Eye (tissue), 1 donor: Measurements from ENCODE around the gene UBN2.
"Not testable (repeated sequence)": the region's sequence is repeated elsewhere in the genome, so short reads cannot be mapped to it uniquely, and the experiment has no call there.

Experiments
- DNase-seq: peaks from one replicate; pipeline ENCODE4 v3.0.0-alpha.2; 2015

The UBN2 gene

GRCh38 chr7:139300390-139300789 is 69.4 kb downstream of the UBN2 start:
- DNase-seq, result no peak

GRCh38 chr7:139304517-139304916 is 73.5 kb downstream of the UBN2 start:
- no peak for DNase-seq

GRCh38 chr7:139317939-139318505 is 87.0 kb downstream of the UBN2 start:
- no peak for DNase-seq

- DNase-seq, result no peak
Observed at GRCh38 chr7:139321071-139321745, 90.2 kb downstream of the UBN2 start.

DNA sequence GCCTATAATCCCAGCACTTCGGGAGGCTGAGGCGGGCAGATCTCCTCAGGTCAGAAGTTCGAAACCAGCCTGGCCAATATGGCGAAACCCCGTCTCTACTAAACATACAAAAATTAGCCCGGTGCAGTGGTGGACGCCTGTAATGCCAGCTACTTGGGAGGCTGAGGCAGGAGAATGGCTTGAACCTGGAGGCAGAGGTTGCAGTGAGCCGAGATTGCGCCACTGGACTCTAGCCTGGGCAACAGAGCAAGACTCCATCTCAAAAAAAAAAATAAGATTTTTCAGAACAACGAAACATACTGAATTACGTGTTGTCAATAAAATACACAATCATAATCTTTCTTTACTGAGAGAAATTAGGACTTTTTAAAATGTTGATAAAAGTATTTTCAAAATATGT is 93.7 kb downstream of the UBN2 start:
- not testable (repeated sequence) for DNase-seq

- DNase-seq, result no peak
Observed at GRCh38 chr7:139328375-139328774, 97.3 kb downstream of the UBN2 start.

- DNase-seq, result no peak
Observed at GRCh38 chr7:139329119-139329518, 98.1 kb downstream of the UBN2 start.

- no peak for DNase-seq
Observed at GRCh38 chr7:139330333-139331030, 99.4 kb downstream of the UBN2 start.

GRCh38 chr7:139332697-139333359 is 101.8 kb downstream of the UBN2 start:
- DNase-seq, result no peak

GRCh38 chr7:139333443-139333842 is 102.4 kb downstream of the UBN2 start:
- DNase-seq, result not testable (repeated sequence)

GRCh38 chr7:139334399-139335150 is 103.5 kb downstream of the UBN2 start:
- no peak for DNase-seq

DNA sequence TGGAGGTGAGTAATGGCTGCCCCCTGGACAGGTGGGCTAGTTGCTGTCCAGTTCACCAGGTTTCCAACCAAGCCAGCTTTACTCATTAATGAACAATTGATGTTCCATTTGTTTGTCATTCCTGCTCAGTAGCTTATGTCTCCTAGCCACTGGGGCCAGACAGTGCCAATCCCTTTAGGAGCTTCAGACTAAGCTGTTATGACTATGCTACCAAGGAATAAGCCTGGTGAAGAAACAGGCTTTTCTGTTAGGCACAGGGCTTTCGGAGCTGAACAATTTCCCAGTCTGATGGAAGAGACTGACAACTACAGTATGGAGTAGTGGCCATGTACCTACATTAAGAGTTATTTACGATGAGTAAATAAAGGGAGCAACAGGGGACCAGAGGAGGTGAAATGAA is 108.0 kb downstream of the UBN2 start:
- DNase-seq, result no peak

- no peak for DNase-seq
Observed at GRCh38 chr7:139339698-139340036, 108.6 kb downstream of the UBN2 start.

DNA sequence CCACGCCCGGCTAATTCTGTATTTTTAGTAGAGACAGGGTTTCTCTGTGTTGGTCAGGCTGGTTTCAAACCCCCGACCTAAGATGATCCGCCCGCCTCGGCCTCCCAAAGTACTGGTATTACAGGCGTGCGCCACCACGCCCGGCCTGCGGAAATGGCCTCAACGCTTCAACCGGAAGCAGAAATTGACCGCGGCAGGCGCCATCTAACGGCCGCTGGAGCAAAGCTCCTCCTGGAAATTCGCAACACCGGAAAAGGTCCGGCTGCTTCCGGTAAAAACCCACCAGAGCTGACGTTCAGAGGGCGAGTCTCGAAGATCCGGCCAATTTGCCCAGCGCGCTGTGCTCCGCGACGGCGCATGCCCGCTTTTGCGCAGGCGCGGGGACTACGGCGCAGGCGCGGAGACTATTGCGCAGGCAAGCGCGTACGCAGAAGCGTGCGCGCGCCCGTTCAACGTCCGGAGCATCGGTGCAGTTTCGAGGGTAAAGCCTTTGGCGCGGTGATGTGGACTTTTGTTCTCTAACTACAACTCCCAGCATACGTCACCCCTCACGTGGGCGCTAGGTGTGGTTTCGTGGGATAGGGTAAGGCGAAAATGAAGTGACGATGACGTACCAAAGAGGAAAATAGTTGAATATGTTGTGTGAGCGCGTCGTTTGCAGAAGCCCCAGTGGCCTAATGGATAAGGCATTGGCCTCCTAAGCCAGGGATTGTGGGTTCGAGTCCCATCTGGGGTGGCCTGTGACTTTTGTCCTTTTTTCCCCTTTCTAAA is 109.2 kb downstream of the UBN2 start:
- peak; percentile 100 for DNase-seq

- no peak for DNase-seq
Observed at GRCh38 chr7:139340808-139341057, 109.7 kb downstream of the UBN2 start.

DNA sequence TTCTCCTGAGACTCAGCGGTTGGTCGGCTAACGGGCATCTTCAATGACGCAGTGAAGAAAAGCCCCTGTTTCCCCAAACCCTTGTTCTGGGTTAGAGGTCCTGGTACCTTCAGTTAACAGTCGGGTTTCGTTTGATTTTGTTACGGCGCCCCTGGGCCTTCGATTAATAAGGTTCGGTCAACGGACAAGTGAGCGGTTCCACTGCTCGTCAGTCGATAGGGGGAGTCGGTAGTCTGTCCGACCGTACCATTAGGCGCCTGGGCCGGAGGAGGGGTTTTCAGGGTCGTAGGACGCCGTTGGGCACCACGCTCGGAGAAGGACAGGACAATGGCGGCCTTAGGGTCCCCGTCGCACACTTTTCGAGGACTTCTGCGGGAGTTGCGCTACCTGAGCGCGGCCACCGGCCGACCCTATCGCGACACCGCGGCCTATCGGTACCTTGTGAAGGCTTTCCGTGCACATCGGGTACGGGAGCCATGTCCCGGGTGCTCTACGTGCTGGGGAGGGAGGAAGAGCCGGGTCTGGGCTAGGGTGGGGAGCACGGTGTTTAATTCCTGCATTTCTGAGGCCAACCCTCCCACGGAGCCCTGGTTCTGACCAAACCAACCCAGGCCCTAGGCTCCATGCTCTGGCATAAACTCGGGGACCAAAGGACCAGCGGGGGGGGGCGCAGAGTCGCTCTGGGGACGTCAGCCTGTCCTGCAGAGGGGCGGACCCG is 110.2 kb downstream of the UBN2 start, which contains the start of gene FMC1:
Gene FMC1, plus strand, starts transcription at position 280 of the 718 bp plus-strand sequence. Its CDS starts 48 bp downstream, at position 328.
- DNase-seq, result peak; percentile 98

- no peak for DNase-seq
Observed at GRCh38 chr7:139341776-139342226, 110.8 kb downstream of the UBN2 start.

- no peak for DNase-seq
Observed at GRCh38 chr7:139345042-139345441, 114.0 kb downstream of the UBN2 start.

GRCh38 chr7:139351027-139351426 is 120.0 kb downstream of the UBN2 start:
- no peak for DNase-seq

DNA sequence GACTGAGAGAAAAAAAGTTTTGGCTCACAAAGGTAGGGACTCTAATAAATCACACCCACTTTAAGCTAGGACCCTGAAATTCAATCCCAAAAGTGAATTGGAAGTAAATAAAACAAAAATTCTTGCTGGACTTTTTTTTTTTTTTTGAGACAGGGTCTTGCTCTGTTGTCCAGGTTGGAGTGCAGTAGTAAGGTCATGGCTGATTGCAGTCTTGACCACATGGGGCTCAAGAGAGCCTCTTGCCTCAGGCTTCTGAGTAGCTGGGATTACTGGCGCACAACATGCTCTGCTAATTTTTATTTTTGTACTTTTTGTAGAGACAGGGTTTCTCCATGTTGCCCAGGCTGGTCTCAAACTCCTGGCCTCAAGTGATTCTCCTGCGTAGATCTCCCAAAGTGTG is 123.7 kb downstream of the UBN2 start:
- no peak for DNase-seq

DNA sequence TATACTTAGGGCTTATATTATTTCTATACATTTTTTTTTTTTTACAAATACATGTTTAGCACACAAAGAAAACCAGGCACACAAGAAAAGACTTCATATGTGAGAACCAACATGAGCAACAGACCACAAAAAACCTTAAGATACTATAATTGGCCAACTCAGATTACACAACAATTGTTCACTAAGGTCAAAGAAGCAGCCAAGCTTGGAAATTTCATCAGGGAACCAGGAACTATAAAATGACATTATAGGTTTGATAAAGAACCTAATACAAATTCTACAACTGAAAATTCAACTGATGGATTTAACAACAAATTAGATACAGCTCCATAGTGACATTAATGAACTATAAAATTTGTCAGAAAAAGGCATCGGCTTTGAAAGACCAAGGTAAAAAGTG is 124.3 kb downstream of the UBN2 start:
- no peak for DNase-seq
